Measurements from ENCODE around the gene CIITA. TPM values are rescaled to one million over a fixed set of nuclear protein-coding genes. Genes with fewer than 3 reads are reported as not detected.

CIITA gene
- total RNA-seq, 1 donor from 2014 or later, result 9.4 TPM

GRCh38 chr16:10918294-10919002, 41.4 kb downstream of the CIITA start:
- TF ChIP-seq CTCF (IDR thresholded peaks at IDR 0.05; ENCODE audit: borderline replicate concordance), result peak; percentile 98
- no peaks in the 10 kb centered on the region for H3K27me3 ChIP-seq (ENCODE audit: low read depth)
- DNase-seq, result peak; percentile 95
- intact Hi-C loops (cut with micrococcal nuclease), result loop anchor here (10.0 kb wide), 1 partner anchor 174 kb away; the partner anchor contains the start of gene NUBP1
- peaks cover 51% of the 10 kb centered on the region for H3K4me1 ChIP-seq
- no peaks in the 10 kb centered on the region for H3K9me3 ChIP-seq (replicated peaks)
- peak overlapping the region; percentile 57 for H3K4me3 ChIP-seq
- H3K36me3 ChIP-seq, result peaks cover 7% of the 10 kb centered on the region
- H3K27ac ChIP-seq (replicated peaks), result peak overlapping the region; percentile 89

- Histone ChIP-seq H3K27me3 (ENCODE audit: low read depth) (no peaks in the 10 kb centered on the region), H3K27ac (replicated peaks) (peak overlapping the region; percentile 89), H3K9me3 (replicated peaks) (no peaks in the 10 kb centered on the region), H3K4me3 (no peak overlapping the region), H3K4me1 (peaks cover 56% of the 10 kb centered on the region), H3K36me3 (peaks cover 7% of the 10 kb centered on the region)
- no peak for TF ChIP-seq CTCF (IDR thresholded peaks at IDR 0.05; ENCODE audit: borderline replicate concordance)
- intact Hi-C loops (cut with micrococcal nuclease), result loop anchor here (10.0 kb wide), 1 partner anchor 174 kb away; the partner anchor contains the start of gene NUBP1
- DNase-seq, result no peak
Observed at GRCh38 chr16:10919003-10919351, 42.0 kb downstream of the CIITA start.

- intact Hi-C loops (cut with micrococcal nuclease), result no loop called here
- Histone ChIP-seq H3K27me3 (ENCODE audit: low read depth) (no peaks in the 10 kb centered on the region), H3K4me3 (no peak overlapping the region), H3K9me3 (replicated peaks) (peaks cover 6% of the 10 kb centered on the region), H3K27ac (replicated peaks) (peak overlapping the region; percentile 89), H3K4me1 (peaks cover 68% of the 10 kb centered on the region), H3K36me3 (peaks cover 26% of the 10 kb centered on the region)
- DNase-seq, result no peak
- TF ChIP-seq CTCF (IDR thresholded peaks at IDR 0.05; ENCODE audit: borderline replicate concordance), result no peak
Observed at GRCh38 chr16:10920726-10921427, 43.9 kb downstream of the CIITA start.

GRCh38 chr16:10921536-10922327, 44.7 kb downstream of the CIITA start:
- H3K4me3 ChIP-seq, result peak overlapping the region; percentile 5
- H3K27me3 ChIP-seq (ENCODE audit: low read depth), result no peaks in the 10 kb centered on the region
- peak; percentile 42 for DNase-seq
- H3K36me3 ChIP-seq, result peaks cover 27% of the 10 kb centered on the region
- peak overlapping the region; percentile 89 for H3K27ac ChIP-seq (replicated peaks)
- intact Hi-C loops (cut with micrococcal nuclease), result no loop called here
- TF ChIP-seq CTCF (IDR thresholded peaks at IDR 0.05; ENCODE audit: borderline replicate concordance), result no peak
- peaks cover 6% of the 10 kb centered on the region for H3K9me3 ChIP-seq (replicated peaks)
- peaks cover 68% of the 10 kb centered on the region for H3K4me1 ChIP-seq

GRCh38 chr16:10922328-10923145, 45.5 kb downstream of the CIITA start:
- Histone ChIP-seq H3K4me3 (peak overlapping the region; percentile 5), H3K4me1 (peaks cover 67% of the 10 kb centered on the region), H3K27me3 (ENCODE audit: low read depth) (no peaks in the 10 kb centered on the region), H3K9me3 (replicated peaks) (peaks cover 6% of the 10 kb centered on the region), H3K36me3 (peaks cover 34% of the 10 kb centered on the region), H3K27ac (replicated peaks) (peak overlapping the region; percentile 89)
- intact Hi-C loops (cut with micrococcal nuclease), result no loop called here
- TF ChIP-seq CTCF (IDR thresholded peaks at IDR 0.05; ENCODE audit: borderline replicate concordance), result peak; percentile 9
- peak; percentile 86 for DNase-seq
